Activated CD8-positive, alpha-beta T cell treated with anti-CD3 and anti-CD28 coated beads for 36 hours (primary cell): ENCODE results near the gene TBC1D22A. TPM values are rescaled to one million over a fixed set of nuclear protein-coding genes. Genes with fewer than 3 reads are reported as not detected.
A peak's percentile ranks its signal among the peaks of the same experiment; 100 is the strongest.

Experiments used
- ATAC-seq: fragments of 200-7000 bp; cut with Tn5 transposase; one replicate; pipeline ENCODE4 v1.10.0; 2021; ENCODE audit warnings: mild to moderate bottlenecking, moderate library complexity
- CTCF ChIA-PET: fragments of 350-600 bp; sonication (Branson Sonifier 250); formaldehyde crosslinking; loops from one replicate; lab custom pipeline; 2021; ENCODE audit warnings: antibody characterized with exemption; lab: Charles Lee
- POLR2A ChIA-PET: fragments of 350-600 bp; sonication (Branson Sonifier 250); formaldehyde crosslinking; loops from one replicate; lab custom pipeline; 2021; ENCODE audit warnings: antibody characterized with exemption; lab: Charles Lee
- DNase-seq: peaks from one replicate; pipeline ENCODE4 v3.0.0-alpha.2; 2020
- H3K27ac Mint-ChIP-seq: one replicate; pipeline ENCODE4 v1.8.0; 2021; ENCODE audit warnings: mild to moderate bottlenecking, mixed read lengths
- H3K27me3 Mint-ChIP-seq: one replicate; pipeline ENCODE4 v1.8.0; 2021; ENCODE audit warnings: mixed read lengths
- H3K36me3 Mint-ChIP-seq: one replicate; pipeline ENCODE4 v1.8.0; 2021; ENCODE audit warnings: low read depth, mixed read lengths
- H3K4me1 Mint-ChIP-seq: one replicate; pipeline ENCODE4 v1.8.0; 2021; ENCODE audit warnings: low read depth, mixed read lengths
- H3K4me3 Mint-ChIP-seq: one replicate; pipeline ENCODE4 v1.8.0; 2021; ENCODE audit warnings: mild to moderate bottlenecking, moderate library complexity, mixed read lengths
- H3K9me3 Mint-ChIP-seq: one replicate; pipeline ENCODE4 v1.8.0; 2021; ENCODE audit warnings: mixed read lengths
- CTCF ChIP-seq: fragments of 200-600 bp; IDR thresholded peaks from one replicate; pipeline ENCODE4 v1.8.0; 2022; ENCODE audit warnings: antibody characterized with exemption, mild to moderate bottlenecking
- intact Hi-C: fragments of 100-400 bp; cut with micrococcal nuclease; formaldehyde crosslinking; loops from one replicate; pipeline ENCODE4 v1.10.0; 2022
- total RNA-seq, 2 experiments: library from RNA; stranded (reverse); gene quantifications; one replicate each; pipeline ENCODE4 v1.2.3, GENCODE V29; 2021

TBC1D22A gene
- total RNA-seq, 2 experiments from 2014 or later, result 41.0 to 42.8 TPM

- no peaks in the 10 kb centered on the region for H3K9me3 Mint-ChIP-seq
- no peak for DNase-seq
- intact Hi-C loops, result no loop called here
- no peaks in the 10 kb centered on the region for H3K27me3 Mint-ChIP-seq
- H3K36me3 Mint-ChIP-seq, result peaks cover 7% of the 10 kb centered on the region
- no peak for TF ChIP-seq CTCF
- no peak for ATAC-seq
- CTCF ChIA-PET, result no interaction called here
- H3K4me3 Mint-ChIP-seq, result no peak overlapping the region
- H3K4me1 Mint-ChIP-seq, result peaks cover 6% of the 10 kb centered on the region
- POLR2A ChIA-PET, result no interaction called here
- H3K27ac Mint-ChIP-seq, result no peak overlapping the region
Observed at GRCh38 chr22:47106806-47107205, 344.4 kb downstream of the TBC1D22A start.

- intact Hi-C loops, result no loop called here
- Mint-ChIP-seq H3K36me3 (peaks cover 7% of the 10 kb centered on the region), H3K9me3 (no peaks in the 10 kb centered on the region), H3K4me1 (peaks cover 6% of the 10 kb centered on the region), H3K27ac (no peak overlapping the region), H3K4me3 (no peak overlapping the region), H3K27me3 (no peaks in the 10 kb centered on the region)
- no peak for ATAC-seq
- ChIA-PET POLR2A (no interaction called here), CTCF (no interaction called here)
- TF ChIP-seq CTCF, result no peak
- DNase-seq, result no peak
Observed at GRCh38 chr22:47107431-47107830, 345.0 kb downstream of the TBC1D22A start.

- ATAC-seq (no peak), DNase-seq (no peak)
- Mint-ChIP-seq H3K4me1 (peaks cover 6% of the 10 kb centered on the region), H3K27me3 (no peaks in the 10 kb centered on the region), H3K36me3 (peaks cover 7% of the 10 kb centered on the region), H3K27ac (peak overlapping the region; percentile 15), H3K4me3 (no peak overlapping the region), H3K9me3 (no peaks in the 10 kb centered on the region)
- no peak for TF ChIP-seq CTCF
- intact Hi-C loops, result no loop called here
- POLR2A ChIA-PET, result no interaction called here
- CTCF ChIA-PET, result no interaction called here
Observed at GRCh38 chr22:47110817-47111443, 348.5 kb downstream of the TBC1D22A start.

- intact Hi-C loops, result no loop called here
- ATAC-seq, result no peak
- H3K9me3 Mint-ChIP-seq, result no peaks in the 10 kb centered on the region
- H3K36me3 Mint-ChIP-seq, result peaks cover 6% of the 10 kb centered on the region
- peaks cover 6% of the 10 kb centered on the region for H3K4me1 Mint-ChIP-seq
- no peak for DNase-seq
- CTCF ChIA-PET, result no interaction called here
- no peak overlapping the region for H3K4me3 Mint-ChIP-seq
- POLR2A ChIA-PET, result no interaction called here
- H3K27me3 Mint-ChIP-seq, result no peaks in the 10 kb centered on the region
- no peak for TF ChIP-seq CTCF
- no peak overlapping the region for H3K27ac Mint-ChIP-seq
Observed at GRCh38 chr22:47111626-47112581, 349.5 kb downstream of the TBC1D22A start.

GRCh38 chr22:47112582-47112965 is 350.1 kb downstream of the TBC1D22A start:
- H3K9me3 Mint-ChIP-seq, result no peaks in the 10 kb centered on the region
- no peak overlapping the region for H3K27ac Mint-ChIP-seq
- no peak for DNase-seq
- ChIA-PET POLR2A (no interaction called here), CTCF (no interaction called here)
- no peak overlapping the region for H3K4me3 Mint-ChIP-seq
- H3K27me3 Mint-ChIP-seq, result no peaks in the 10 kb centered on the region
- peaks cover 6% of the 10 kb centered on the region for H3K36me3 Mint-ChIP-seq
- H3K4me1 Mint-ChIP-seq, result no peaks in the 10 kb centered on the region
- intact Hi-C loops, result no loop called here
- no peak for TF ChIP-seq CTCF
- no peak for ATAC-seq
